Fibroblast of lung (primary cell): ENCODE results near the gene HMG20A. TPM values are rescaled to one million over a fixed set of nuclear protein-coding genes. Genes with fewer than 3 reads are reported as not detected.

Source experiments
- DNase-seq, 2 donors: peaks; one replicate each; pipeline versions ENCODE4 v3.0.0 to v3.0.0-alpha.2; 2010; ENCODE audit warnings: low read depth in 2 of 2
- H2AFZ ChIP-seq: 2 replicates; pipeline ENCODE4 v1.5.1; 2012; ENCODE audit warnings: low read length, control low read depth, inconsistent platforms
- H3K27ac ChIP-seq: 2 replicates; pipeline ENCODE4 v1.5.1; 2011; ENCODE audit warnings: low read length, control low read depth; ENCODE audit not compliant: insufficient read depth
- H3K27me3 ChIP-seq: 2 replicates; pipeline ENCODE4 v1.5.1; 2011; ENCODE audit warnings: mild to moderate bottlenecking, low read length; ENCODE audit not compliant: control insufficient read depth, insufficient read depth
- H3K36me3 ChIP-seq: 2 replicates; pipeline ENCODE4 v1.5.1; 2011; ENCODE audit warnings: low read length; ENCODE audit not compliant: control insufficient read depth, insufficient read depth
- H3K4me1 ChIP-seq: 2 replicates; pipeline ENCODE4 v1.5.1; 2011; ENCODE audit warnings: low read length; ENCODE audit not compliant: control insufficient read depth, insufficient read depth; ENCODE audit errors: extremely low read depth
- H3K4me2 ChIP-seq: 2 replicates; pipeline ENCODE4 v1.5.1; 2011; ENCODE audit warnings: low read length, control low read depth; ENCODE audit not compliant: insufficient read depth; ENCODE audit errors: extremely low read depth
- H3K4me3 ChIP-seq, 4 experiments: fragments of 200-600 bp in 1 of 4; sonication (generic) in 1 of 4; replicated peaks in 1 of 4; 2 replicates each; pipeline ENCODE4 v1.5.1; 2011 to 2016; ENCODE audit warnings: low read length in 4 of 4, low read depth in 3 of 4, mild to moderate bottlenecking in 3 of 4, control low read depth in 2 of 4, inconsistent platforms in 1 of 4, mixed read lengths in 1 of 4; ENCODE audit not compliant: insufficient read depth in 1 of 4; ENCODE audit errors: control extremely low read depth in 1 of 4
- H3K79me2 ChIP-seq: 2 replicates; pipeline ENCODE4 v1.5.1; 2012; ENCODE audit warnings: mild to moderate bottlenecking, low read length, inconsistent platforms; ENCODE audit not compliant: control insufficient read depth, insufficient read depth
- H3K9ac ChIP-seq: 2 replicates; pipeline ENCODE4 v1.5.1; 2011; ENCODE audit warnings: mild to moderate bottlenecking, low read length, control low read depth; ENCODE audit not compliant: insufficient read depth
- H3K9me3 ChIP-seq: 2 replicates; pipeline ENCODE4 v1.5.1; 2012; ENCODE audit warnings: low read depth, low read length; ENCODE audit not compliant: control insufficient read depth, insufficient read depth
- H4K20me1 ChIP-seq: 2 replicates; pipeline ENCODE4 v1.5.1; 2011; ENCODE audit warnings: low read length; ENCODE audit not compliant: control insufficient read depth, insufficient read depth; ENCODE audit errors: extremely low read depth
- CTCF ChIP-seq, 2 donors: IDR thresholded peaks in 1 of 2; conservative IDR thresholded peaks in 1 of 2; 1 replicate in 1 of 2; 2 replicates in 1 of 2; pipeline ENCODE4 v1.5.1; 2011 to 2012; ENCODE audit warnings: low read length in 2 of 2, control low read depth in 1 of 2, inconsistent platforms in 1 of 2, low read depth in 1 of 2, mild to moderate bottlenecking in 1 of 2
- EZH2 ChIP-seq: IDR thresholded peaks from 2 replicates; pipeline ENCODE4 v1.5.1; 2012; ENCODE audit warnings: low read length, control low read depth, mild to moderate bottlenecking; ENCODE audit errors: missing control alignments
- polyA plus RNA-seq, 2 donors: library from polyadenylated mRNA; depleted of rRNA in 1 of 2; stranded (reverse) in 1 of 2; unstranded in 1 of 2; fragments of >200 nt; gene quantifications; 2 replicates each; pipeline ENCODE4 v1.2.1, GENCODE V29; 2011 to 2012; ENCODE audit warnings: missing spikeins in 1 of 2
- total RNA-seq: library from RNA; depleted of rRNA; stranded (reverse); fragments of >200 nt; gene quantifications from 2 replicates; pipeline ENCODE4 v1.2.1, GENCODE V29; 2014

The HMG20A gene
- total and polyA plus RNA-seq, 2 donors (not counting 1 experiment from before 2014, with no cell fraction given), result 26.3 to 38.0 TPM

GRCh38 chr15:77375133-77375532 is 45.6 kb upstream of the HMG20A start:
- no peak for DNase-seq
- Histone ChIP-seq H3K27ac (no peak overlapping the region), H3K4me3 (no peak overlapping the region), H3K79me2 (peaks cover 68% of the 10 kb centered on the region), H3K9me3 (no peaks in the 10 kb centered on the region), H3K4me1 (no peaks in the 10 kb centered on the region), H3K9ac (no peak overlapping the region), H4K20me1 (peaks cover 2% of the 10 kb centered on the region), H3K36me3 (no peaks in the 10 kb centered on the region), H3K4me2 (no peak overlapping the region), H3K27me3 (no peaks in the 10 kb centered on the region), H2AFZ (no peak overlapping the region)
- TF ChIP-seq EZH2 (no peak), CTCF (conservative IDR thresholded peaks at IDR 0.05 in 1 of 2, IDR thresholded peaks at IDR 0.05 in 1 of 2; ENCODE audit: low read depth in 1 of 2, low read length in 2 of 2) (no peak)

GRCh38 chr15:77376770-77377169 is 43.9 kb upstream of the HMG20A start:
- Histone ChIP-seq H3K4me3 (no peak overlapping the region), H3K79me2 (peaks cover 71% of the 10 kb centered on the region), H3K36me3 (no peaks in the 10 kb centered on the region), H2AFZ (no peak overlapping the region), H3K9me3 (no peaks in the 10 kb centered on the region), H3K4me2 (no peak overlapping the region), H3K27me3 (no peaks in the 10 kb centered on the region), H4K20me1 (peaks cover 2% of the 10 kb centered on the region), H3K27ac (no peak overlapping the region), H3K4me1 (no peaks in the 10 kb centered on the region), H3K9ac (no peak overlapping the region)
- DNase-seq, result no peak
- TF ChIP-seq EZH2 (no peak), CTCF (conservative IDR thresholded peaks at IDR 0.05 in 1 of 2, IDR thresholded peaks at IDR 0.05 in 1 of 2; ENCODE audit: low read depth in 1 of 2, low read length in 2 of 2) (no peak)

- DNase-seq, result no peak
- Histone ChIP-seq H3K27ac (no peak overlapping the region), H3K79me2 (peaks cover 74% of the 10 kb centered on the region), H3K9me3 (no peaks in the 10 kb centered on the region), H4K20me1 (peaks cover 4% of the 10 kb centered on the region), H2AFZ (no peak overlapping the region), H3K36me3 (no peaks in the 10 kb centered on the region), H3K9ac (no peak overlapping the region), H3K4me1 (no peaks in the 10 kb centered on the region), H3K4me3 (no peak overlapping the region), H3K27me3 (no peaks in the 10 kb centered on the region), H3K4me2 (no peak overlapping the region)
- TF ChIP-seq EZH2, result no peak
- TF ChIP-seq CTCF (conservative IDR thresholded peaks at IDR 0.05 in 1 of 2, IDR thresholded peaks at IDR 0.05 in 1 of 2; ENCODE audit: low read depth in 1 of 2, low read length in 2 of 2), result no peak
Observed at GRCh38 chr15:77380033-77380432, 40.7 kb upstream of the HMG20A start.
